ENCODE measurements around the gene CIAO3. TPM values are rescaled to one million over a fixed set of nuclear protein-coding genes. Genes with fewer than 3 reads are reported as not detected.
A peak's percentile ranks its signal among the peaks of the same experiment; 100 is the strongest.

Gene CIAO3
- total RNA-seq, 1 experiment from 2014 or later, result 50.9 TPM

- TF ChIP-seq FOXP4 (CRISPR knock-in tag; IDR thresholded peaks at IDR 0.05) (peak; percentile 44; the same call in 1 of the 2 replicates), ZNF281 (CRISPR knock-in tag; IDR thresholded peaks at IDR 0.05) (no peak), PRDM15 (CRISPR knock-in tag; IDR thresholded peaks at IDR 0.05) (no peak), USF1 (CRISPR knock-in tag; IDR thresholded peaks at IDR 0.05) (no peak)
Measured at GRCh38 chr16:787978-788398, 47.2 kb upstream of the CIAO3 start, which contains the start of gene RPUSD1 (continued).

GRCh38 chr16:787321-787966, 46.6 kb upstream of the CIAO3 start:
- H3K4me1 Mint-ChIP-seq, result no peaks in the 10 kb centered on the region
- DNase-seq (ENCODE audit: low spot score) (no peak), ATAC-seq (no peak; the same call in 1 of the 2 replicates)
- ChIA-PET CTCF (interaction anchor here (1.0 to 3.0 kb wide), 14 partner anchors 13 to 270 kb away, joined by 4 to 22 read pairs (median 8); partner anchors contain the start of genes ANTKMT, CIAO3, GNG13 and METRN), POLR2A (interaction anchor here (0.7 to 2.7 kb wide), 4 partner anchors 14 to 83 kb away, joined by 3 to 12 read pairs (median 4); partner anchors contain the start of genes ANTKMT and GNG13)
- peak overlapping the region; percentile 83 for H3K4me3 Mint-ChIP-seq
- no peaks in the 10 kb centered on the region for H3K9me3 Mint-ChIP-seq
- H3K27ac Mint-ChIP-seq, result no peak overlapping the region; the same call in 1 of the 2 replicates
- H3K36me3 Mint-ChIP-seq, result peaks cover 11% of the 10 kb centered on the region
- TF ChIP-seq NFYB (CRISPR knock-in tag; conservative IDR thresholded peaks at IDR 0.05; ENCODE audit: low read depth), result no peak
- TF ChIP-seq HMGXB4 (CRISPR knock-in tag; IDR thresholded peaks at IDR 0.05), result peak; percentile 59; the same call in 1 of the 2 replicates
- H3K27me3 Mint-ChIP-seq (ENCODE audit: low read depth), result no peaks in the 10 kb centered on the region

GRCh38 chr16:785563-786535, 45.1 kb upstream of the CIAO3 start:
- ChIA-PET CTCF (interaction anchor here (0.7 to 3.1 kb wide), 28 partner anchors 9 to 239 kb away, joined by 3 to 22 read pairs (median 6); partner anchors contain the start of genes ANTKMT, CCDC78, CIAO3 and FBXL16), POLR2A (interaction anchor here (0.8 to 1.5 kb wide), 4 partner anchors 13 to 74 kb away, joined by 3 to 4 read pairs (median 4); partner anchors contain the start of genes CIAO3 and GNG13)
- no peaks in the 10 kb centered on the region for H3K4me1 Mint-ChIP-seq
- DNase-seq (ENCODE audit: low spot score), result peak; percentile 95
- no peaks in the 10 kb centered on the region for H3K36me3 Mint-ChIP-seq
- H3K9me3 Mint-ChIP-seq, result no peaks in the 10 kb centered on the region
- H3K4me3 Mint-ChIP-seq, result peak overlapping the region; percentile 40; the same call in 1 of the 2 replicates
- ATAC-seq, result peak; percentile 57
- no peaks in the 10 kb centered on the region for H3K27me3 Mint-ChIP-seq (ENCODE audit: low read depth)
- H3K27ac Mint-ChIP-seq, result no peak overlapping the region
- peak; percentile 53; the same call in 1 of the 2 replicates for TF ChIP-seq ZNF121 (CRISPR knock-in tag; IDR thresholded peaks at IDR 0.05)
- TF ChIP-seq USF2 (CRISPR knock-in tag; IDR thresholded peaks at IDR 0.05), result peak; percentile 46; the same call in 1 of the 2 replicates
- TF ChIP-seq E2F5 (CRISPR knock-in tag; IDR thresholded peaks at IDR 0.05), result 0 out of 2 replicates have a peak, but pooled peaks have one; percentile 47
- TF ChIP-seq TP53 (CRISPR knock-in tag; IDR thresholded peaks at IDR 0.05), result 0 out of 2 replicates have a peak, but pooled peaks have one; percentile 51
- 0 out of 2 replicates have a peak, but pooled peaks have one; percentile 50 for TF ChIP-seq ZBTB21 (CRISPR knock-in tag; IDR thresholded peaks at IDR 0.05; ENCODE audit: borderline replicate concordance)
- peak; percentile 86 for TF ChIP-seq CTCF (IDR thresholded peaks at IDR 0.05)
